Measurements from ENCODE around the gene LTBP4.

DNA sequence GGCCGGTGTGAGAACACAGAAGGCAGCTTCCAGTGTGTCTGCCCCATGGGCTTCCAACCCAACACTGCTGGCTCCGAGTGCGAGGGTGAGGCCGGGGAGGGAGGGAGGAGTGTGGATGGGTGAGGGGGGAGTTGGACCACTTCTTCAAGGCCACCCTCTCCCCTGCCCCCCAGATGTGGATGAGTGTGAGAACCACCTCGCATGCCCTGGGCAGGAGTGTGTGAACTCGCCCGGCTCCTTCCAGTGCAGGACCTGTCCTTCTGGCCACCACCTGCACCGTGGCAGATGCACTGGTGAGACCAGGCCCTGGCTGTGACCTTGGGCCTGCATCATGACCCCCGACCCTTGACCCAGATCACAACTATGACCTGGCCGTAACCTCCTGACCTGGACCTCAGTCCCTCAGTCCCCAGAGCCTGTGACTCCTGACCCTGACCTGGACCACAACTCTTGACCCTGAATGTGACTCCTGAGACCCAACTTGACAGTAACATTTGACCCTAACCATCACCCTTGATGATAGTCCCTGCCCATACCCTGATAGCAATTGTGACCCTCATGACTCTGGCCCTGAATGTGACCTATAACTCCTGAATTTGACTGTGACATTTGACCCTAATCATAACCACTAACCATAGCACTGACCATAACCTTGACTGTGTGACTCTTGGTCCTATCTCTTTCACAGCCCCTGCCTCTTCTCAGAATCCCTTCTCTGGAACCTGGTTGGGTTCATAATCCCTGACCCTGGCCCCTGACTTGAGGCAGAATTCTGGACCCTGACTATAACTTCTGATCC, 10.9 kb downstream of the LTBP4 start:
- TF ChIP-seq, protein P1, sequence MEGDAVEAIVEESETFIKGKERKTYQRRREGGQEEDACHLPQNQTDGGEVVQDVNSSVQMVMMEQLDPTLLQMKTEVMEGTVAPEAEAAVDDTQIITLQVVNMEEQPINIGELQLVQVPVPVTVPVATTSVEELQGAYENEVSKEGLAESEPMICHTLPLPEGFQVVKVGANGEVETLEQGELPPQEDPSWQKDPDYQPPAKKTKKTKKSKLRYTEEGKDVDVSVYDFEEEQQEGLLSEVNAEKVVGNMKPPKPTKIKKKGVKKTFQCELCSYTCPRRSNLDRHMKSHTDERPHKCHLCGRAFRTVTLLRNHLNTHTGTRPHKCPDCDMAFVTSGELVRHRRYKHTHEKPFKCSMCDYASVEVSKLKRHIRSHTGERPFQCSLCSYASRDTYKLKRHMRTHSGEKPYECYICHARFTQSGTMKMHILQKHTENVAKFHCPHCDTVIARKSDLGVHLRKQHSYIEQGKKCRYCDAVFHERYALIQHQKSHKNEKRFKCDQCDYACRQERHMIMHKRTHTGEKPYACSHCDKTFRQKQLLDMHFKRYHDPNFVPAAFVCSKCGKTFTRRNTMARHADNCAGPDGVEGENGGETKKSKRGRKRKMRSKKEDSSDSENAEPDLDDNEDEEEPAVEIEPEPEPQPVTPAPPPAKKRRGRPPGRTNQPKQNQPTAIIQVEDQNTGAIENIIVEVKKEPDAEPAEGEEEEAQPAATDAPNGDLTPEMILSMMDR (IDR thresholded peaks at IDR 0.05; ENCODE audit: poor library complexity), result no peak
- TF ChIP-seq EZH2phosphoT487 (IDR thresholded peaks at IDR 0.05; ENCODE audit: low read depth, severe bottlenecking, unreplicated experiment), result no peak

Data from hepatocyte (in vitro differentiated cells).